HEK293 (cell line): ENCODE measurements around the gene TBC1D14.

ENCODE experiments used
- CTCF ChIP-seq: fragments of 450-650 bp; formaldehyde crosslinking; IDR thresholded peaks from 2 replicates; pipeline ENCODE4 v1.5.1; 2016; ENCODE audit warnings: missing biosample characterization, missing genetic modification characterization
- PRDM10 ChIP-seq: fragments of 450-650 bp; formaldehyde crosslinking; IDR thresholded peaks from 2 replicates; pipeline ENCODE4 v1.5.1; 2016; ENCODE audit warnings: missing biosample characterization, missing genetic modification characterization
- YY1 ChIP-seq: fragments of 450-650 bp; formaldehyde crosslinking; IDR thresholded peaks from 2 replicates; pipeline ENCODE4 v1.5.1; 2018; ENCODE audit warnings: missing biosample characterization, missing genetic modification characterization
- ZNF416 ChIP-seq: fragments of 450-650 bp; formaldehyde crosslinking; IDR thresholded peaks from 2 replicates; pipeline ENCODE4 v1.5.1; 2016; ENCODE audit warnings: missing biosample characterization, missing genetic modification characterization
- ZNF530 ChIP-seq: fragments of 450-650 bp; formaldehyde crosslinking; IDR thresholded peaks from 2 replicates; pipeline ENCODE4 v1.5.1; 2016; ENCODE audit warnings: low read depth, missing biosample characterization, missing genetic modification characterization

- TF ChIP-seq CTCF (tag by site-specific recombination) (no peak), PRDM10 (no peak), YY1 (tag by site-specific recombination) (no peak), ZNF416 (tag by site-specific recombination) (no peak), ZNF530 (tag by site-specific recombination) (no peak)
Measured at GRCh38 chr4:6938647-6939271, 29.1 kb downstream of the TBC1D14 start.
